ENCODE data around the gene CYP2W1. TPM values are rescaled to one million over a fixed set of nuclear protein-coding genes. Genes with fewer than 3 reads are reported as not detected.

CYP2W1 gene
- total and polyA plus RNA-seq, 3 donors from 2014 or later, result 0.61 to 1.2 (median 0.71) TPM

DNA sequence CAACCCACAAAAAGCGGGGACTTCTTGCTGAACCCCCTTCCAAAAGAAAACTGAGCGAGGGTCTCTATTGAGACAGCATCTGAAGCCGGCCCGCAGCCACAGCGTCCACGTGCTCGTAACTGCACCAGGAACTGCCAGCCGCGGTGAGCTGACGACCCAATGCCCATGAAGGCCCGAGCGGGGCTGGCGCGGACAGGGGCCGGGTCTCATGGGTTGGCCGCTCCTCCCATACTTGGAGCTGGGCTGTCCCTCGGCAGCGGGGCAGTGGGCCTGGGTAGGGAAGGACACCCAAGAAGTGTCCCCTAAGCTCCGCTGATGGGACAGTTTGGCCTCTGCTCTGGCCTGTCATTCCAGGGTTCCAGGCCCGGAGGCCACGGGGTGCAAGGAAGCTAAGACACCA lies 22.3 kb downstream of the CYP2W1 start:
- 92 to 95% methylated on average over 16 to 20 of the region's 21 CpGs for WGBS, 2 donors
- no peaks in the 10 kb centered on the region for H3K36me3 ChIP-seq (ENCODE audit: low read depth, missing control alignments)
- no peaks in the 10 kb centered on the region for H3K27me3 ChIP-seq
- H3K27ac ChIP-seq, result no peak overlapping the region
- H3K9me3 ChIP-seq, result no peaks in the 10 kb centered on the region
- H3K4me3 ChIP-seq, result no peak overlapping the region
- TF ChIP-seq POLR2A (IDR thresholded peaks at IDR 0.05), result no peak
- TF ChIP-seq, protein P1, sequence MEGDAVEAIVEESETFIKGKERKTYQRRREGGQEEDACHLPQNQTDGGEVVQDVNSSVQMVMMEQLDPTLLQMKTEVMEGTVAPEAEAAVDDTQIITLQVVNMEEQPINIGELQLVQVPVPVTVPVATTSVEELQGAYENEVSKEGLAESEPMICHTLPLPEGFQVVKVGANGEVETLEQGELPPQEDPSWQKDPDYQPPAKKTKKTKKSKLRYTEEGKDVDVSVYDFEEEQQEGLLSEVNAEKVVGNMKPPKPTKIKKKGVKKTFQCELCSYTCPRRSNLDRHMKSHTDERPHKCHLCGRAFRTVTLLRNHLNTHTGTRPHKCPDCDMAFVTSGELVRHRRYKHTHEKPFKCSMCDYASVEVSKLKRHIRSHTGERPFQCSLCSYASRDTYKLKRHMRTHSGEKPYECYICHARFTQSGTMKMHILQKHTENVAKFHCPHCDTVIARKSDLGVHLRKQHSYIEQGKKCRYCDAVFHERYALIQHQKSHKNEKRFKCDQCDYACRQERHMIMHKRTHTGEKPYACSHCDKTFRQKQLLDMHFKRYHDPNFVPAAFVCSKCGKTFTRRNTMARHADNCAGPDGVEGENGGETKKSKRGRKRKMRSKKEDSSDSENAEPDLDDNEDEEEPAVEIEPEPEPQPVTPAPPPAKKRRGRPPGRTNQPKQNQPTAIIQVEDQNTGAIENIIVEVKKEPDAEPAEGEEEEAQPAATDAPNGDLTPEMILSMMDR (IDR thresholded peaks at IDR 0.05), result no peak
- no peak for DNase-seq
- no peaks in the 10 kb centered on the region for H3K4me1 ChIP-seq
- intact Hi-C loops (cut with DNase I; ENCODE audit: low total_unique reads), result no loop called here

- no peaks in the 10 kb centered on the region for H3K9me3 ChIP-seq
- 89% methylated on average over 9 of the region's 15 CpGs; no CpG with 5 or more reads in 1 of the 2 donors for WGBS, 2 donors
- H3K36me3 ChIP-seq (ENCODE audit: low read depth, missing control alignments), result no peaks in the 10 kb centered on the region
- H3K4me3 ChIP-seq, result no peak overlapping the region
- TF ChIP-seq POLR2A (IDR thresholded peaks at IDR 0.05), result no peak
- TF ChIP-seq, protein P1 (IDR thresholded peaks at IDR 0.05), result no peak
- H3K4me1 ChIP-seq, result no peaks in the 10 kb centered on the region
- DNase-seq, result no peak
- H3K27me3 ChIP-seq, result no peaks in the 10 kb centered on the region
- no peak overlapping the region for H3K27ac ChIP-seq
- intact Hi-C loops (cut with DNase I; ENCODE audit: low total_unique reads), result no loop called here
These were observed 24.9 kb downstream of the CYP2W1 start for GRCh38 chr7:1007901-1008300.

DNA sequence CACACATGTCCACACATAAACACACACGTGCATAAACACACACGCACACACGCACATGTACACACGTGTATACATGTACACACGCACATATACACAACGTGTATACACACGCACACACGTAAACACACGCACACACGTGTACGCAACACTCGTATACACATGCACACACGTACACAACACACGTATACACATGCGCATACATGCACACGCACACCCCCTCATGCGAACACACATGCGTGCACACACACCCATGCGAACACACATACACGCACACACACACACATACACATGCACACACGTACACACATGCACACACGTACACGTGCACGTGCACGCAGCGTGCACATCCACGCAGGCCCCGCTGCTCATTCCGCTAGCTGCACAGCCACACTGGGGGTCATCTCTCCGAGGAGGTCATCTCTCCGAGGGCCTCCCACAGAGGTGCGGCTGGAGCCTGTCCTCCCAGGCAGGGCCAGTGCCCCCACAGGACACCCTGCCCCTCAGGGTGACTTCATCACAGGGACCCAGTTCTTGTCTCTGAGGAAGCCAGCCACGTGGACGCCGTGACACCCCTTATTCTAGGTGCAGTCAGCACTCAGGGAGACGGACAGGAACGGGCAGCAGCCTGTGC lies 25.9 kb downstream of the CYP2W1 start:
- 87 to 88% methylated on average over 30 to 37 of the region's 37 CpGs for WGBS, 2 donors
- no peak for DNase-seq
- Histone ChIP-seq H3K36me3 (ENCODE audit: low read depth, missing control alignments) (no peaks in the 10 kb centered on the region), H3K9me3 (no peaks in the 10 kb centered on the region), H3K4me3 (no peak overlapping the region), H3K27me3 (no peaks in the 10 kb centered on the region), H3K4me1 (no peaks in the 10 kb centered on the region), H3K27ac (no peak overlapping the region)
- TF ChIP-seq, protein P1 (IDR thresholded peaks at IDR 0.05), result no peak
- no peak for TF ChIP-seq POLR2A (IDR thresholded peaks at IDR 0.05)
- intact Hi-C loops (cut with DNase I; ENCODE audit: low total_unique reads), result no loop called here

- Histone ChIP-seq H3K4me1 (no peaks in the 10 kb centered on the region), H3K27me3 (no peaks in the 10 kb centered on the region), H3K27ac (no peak overlapping the region), H3K36me3 (ENCODE audit: low read depth, missing control alignments) (no peaks in the 10 kb centered on the region), H3K4me3 (no peak overlapping the region), H3K9me3 (no peaks in the 10 kb centered on the region)
- TF ChIP-seq POLR2A (IDR thresholded peaks at IDR 0.05), result no peak
- TF ChIP-seq, protein P1 (IDR thresholded peaks at IDR 0.05), result no peak
- 96 to 97% methylated on average over 20 to 22 of the region's 22 CpGs for WGBS, 2 donors
- intact Hi-C loops (cut with DNase I; ENCODE audit: low total_unique reads), result no loop called here
- no peak for DNase-seq
These were observed 26.8 kb downstream of the CYP2W1 start for GRCh38 chr7:1009747-1010146.

GRCh38 chr7:1010226-1010625 lies 27.2 kb downstream of the CYP2W1 start:
- no peaks in the 10 kb centered on the region for H3K9me3 ChIP-seq
- WGBS, 2 donors, result 51 to 77% methylated on average over 10 to 12 of the region's 13 CpGs
- DNase-seq, result no peak
- no peak overlapping the region for H3K27ac ChIP-seq
- no peak overlapping the region for H3K4me3 ChIP-seq
- intact Hi-C loops (cut with DNase I; ENCODE audit: low total_unique reads), result no loop called here
- no peaks in the 10 kb centered on the region for H3K4me1 ChIP-seq
- no peaks in the 10 kb centered on the region for H3K36me3 ChIP-seq (ENCODE audit: low read depth, missing control alignments)
- H3K27me3 ChIP-seq, result no peaks in the 10 kb centered on the region
- TF ChIP-seq, protein P1 (IDR thresholded peaks at IDR 0.05), result no peak
- no peak for TF ChIP-seq POLR2A (IDR thresholded peaks at IDR 0.05)
